Fibroblast of mammary gland (primary cell): ENCODE measurements around the gene ATP1B1.

Source experiments
- DNase-seq: peaks from one replicate; pipeline ENCODE4 v3.0.0-alpha.2; 2010; ENCODE audit warnings: low read depth
- H3K4me3 ChIP-seq: 2 replicates; pipeline ENCODE4 v1.5.1; 2011; ENCODE audit warnings: low read depth, mild to moderate bottlenecking, low read length, moderate library complexity; ENCODE audit not compliant: control insufficient read depth
- TF ChIP-seq, protein P1 (sequence below): conservative IDR thresholded peaks from 2 replicates; pipeline ENCODE4 v1.5.1; 2011; ENCODE audit warnings: low read depth, low read length, inconsistent platforms; ENCODE audit not compliant: control insufficient read depth, insufficient read depth

ATP1B1 gene

DNA sequence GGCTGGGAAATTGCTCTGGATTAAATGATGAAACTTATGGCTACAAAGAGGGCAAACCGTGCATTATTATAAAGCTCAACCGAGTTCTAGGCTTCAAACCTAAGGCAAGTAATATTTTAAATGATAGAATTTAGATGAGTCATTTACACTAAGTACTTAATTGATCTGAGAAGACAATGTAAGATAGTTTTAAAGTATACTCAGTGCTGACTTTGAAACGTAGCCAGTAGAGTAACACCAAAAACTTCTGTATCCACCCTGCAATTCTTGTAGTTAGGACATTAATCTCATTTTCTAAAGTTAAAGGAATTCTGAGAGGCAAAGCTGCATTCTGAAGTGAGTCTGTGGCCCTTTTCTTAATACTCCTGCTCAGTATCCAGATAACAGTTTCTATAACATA is 20.8 kb downstream of the ATP1B1 start:
- TF ChIP-seq, protein P1, sequence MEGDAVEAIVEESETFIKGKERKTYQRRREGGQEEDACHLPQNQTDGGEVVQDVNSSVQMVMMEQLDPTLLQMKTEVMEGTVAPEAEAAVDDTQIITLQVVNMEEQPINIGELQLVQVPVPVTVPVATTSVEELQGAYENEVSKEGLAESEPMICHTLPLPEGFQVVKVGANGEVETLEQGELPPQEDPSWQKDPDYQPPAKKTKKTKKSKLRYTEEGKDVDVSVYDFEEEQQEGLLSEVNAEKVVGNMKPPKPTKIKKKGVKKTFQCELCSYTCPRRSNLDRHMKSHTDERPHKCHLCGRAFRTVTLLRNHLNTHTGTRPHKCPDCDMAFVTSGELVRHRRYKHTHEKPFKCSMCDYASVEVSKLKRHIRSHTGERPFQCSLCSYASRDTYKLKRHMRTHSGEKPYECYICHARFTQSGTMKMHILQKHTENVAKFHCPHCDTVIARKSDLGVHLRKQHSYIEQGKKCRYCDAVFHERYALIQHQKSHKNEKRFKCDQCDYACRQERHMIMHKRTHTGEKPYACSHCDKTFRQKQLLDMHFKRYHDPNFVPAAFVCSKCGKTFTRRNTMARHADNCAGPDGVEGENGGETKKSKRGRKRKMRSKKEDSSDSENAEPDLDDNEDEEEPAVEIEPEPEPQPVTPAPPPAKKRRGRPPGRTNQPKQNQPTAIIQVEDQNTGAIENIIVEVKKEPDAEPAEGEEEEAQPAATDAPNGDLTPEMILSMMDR: no peak
- no peak overlapping the region for H3K4me3 ChIP-seq
- no peak for DNase-seq

DNA sequence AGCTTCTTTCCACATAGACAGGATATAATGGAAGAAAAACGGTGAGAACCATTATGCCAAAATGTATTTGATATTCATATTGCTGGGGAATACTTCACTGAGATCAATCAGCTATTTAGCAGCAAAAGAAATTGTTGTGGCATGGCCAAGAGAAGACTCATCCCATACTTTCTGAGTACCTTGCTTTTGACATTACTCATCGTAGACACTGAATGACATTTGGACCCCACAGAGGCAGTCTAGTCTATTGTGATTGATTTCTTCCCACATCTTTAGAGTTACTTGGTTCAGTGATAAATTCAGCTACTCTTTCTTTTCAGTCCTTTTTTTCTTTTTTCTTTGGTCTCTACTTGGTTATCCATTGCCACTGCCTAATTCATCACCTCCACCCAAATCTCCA is 22.1 kb downstream of the ATP1B1 start:
- TF ChIP-seq, protein P1: no peak
- H3K4me3 ChIP-seq: no peak overlapping the region
- no peak for DNase-seq

DNA sequence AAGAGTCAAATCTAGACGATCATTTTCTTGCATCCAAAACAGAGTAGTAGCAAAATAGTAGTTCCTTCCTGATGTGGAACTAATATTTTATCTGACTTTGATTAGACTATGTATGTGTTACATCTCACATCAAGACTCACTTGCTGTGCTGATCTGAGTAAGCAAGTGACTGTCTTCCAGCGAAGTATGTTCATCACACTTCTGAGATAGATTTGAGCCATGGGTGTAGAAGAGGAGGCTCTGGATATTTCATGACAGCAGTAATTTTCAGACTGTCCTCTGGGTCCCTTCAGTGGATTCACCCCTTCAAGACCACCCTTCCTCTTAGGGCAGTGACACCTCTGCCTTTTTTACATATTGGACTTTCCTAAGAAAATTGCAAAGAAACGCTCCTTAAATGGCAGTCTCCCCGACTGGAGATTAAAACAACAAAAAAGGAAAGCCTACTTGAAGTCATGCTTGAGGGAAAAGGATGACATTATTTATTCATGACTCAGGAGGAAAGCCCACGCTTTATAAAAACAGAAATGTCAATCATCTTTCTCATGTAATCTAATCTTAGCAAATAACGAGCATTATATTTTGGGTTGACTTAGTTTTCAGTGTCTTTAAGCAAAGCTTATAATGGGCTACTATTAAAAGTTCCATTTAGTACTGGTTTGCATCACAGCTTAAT is 22.8 kb downstream of the ATP1B1 start:
- TF ChIP-seq, protein P1: no peak
- no peak for DNase-seq
- no peak overlapping the region for H3K4me3 ChIP-seq

DNA sequence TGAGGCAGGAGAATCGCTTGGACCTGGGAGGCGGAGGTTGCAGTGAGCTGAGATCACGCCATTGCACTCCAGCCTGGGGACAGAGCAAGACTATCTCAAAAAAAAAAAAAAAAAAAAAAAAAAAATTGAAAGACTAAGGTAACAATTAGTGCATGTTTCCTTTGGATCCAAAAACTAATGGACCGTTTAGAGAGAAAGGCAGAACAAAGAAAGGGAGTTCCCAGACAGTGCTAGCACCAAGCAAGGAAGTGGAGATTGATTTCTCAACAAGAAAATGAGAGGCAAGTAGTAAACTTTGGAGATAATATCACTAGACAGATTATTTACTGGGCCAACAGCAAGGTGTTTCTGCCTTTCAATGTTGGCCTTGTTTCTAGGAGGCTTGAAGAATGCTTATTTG is 24.2 kb downstream of the ATP1B1 start:
- TF ChIP-seq, protein P1: no peak
- H3K4me3 ChIP-seq: no peak overlapping the region
- no peak for DNase-seq

DNA sequence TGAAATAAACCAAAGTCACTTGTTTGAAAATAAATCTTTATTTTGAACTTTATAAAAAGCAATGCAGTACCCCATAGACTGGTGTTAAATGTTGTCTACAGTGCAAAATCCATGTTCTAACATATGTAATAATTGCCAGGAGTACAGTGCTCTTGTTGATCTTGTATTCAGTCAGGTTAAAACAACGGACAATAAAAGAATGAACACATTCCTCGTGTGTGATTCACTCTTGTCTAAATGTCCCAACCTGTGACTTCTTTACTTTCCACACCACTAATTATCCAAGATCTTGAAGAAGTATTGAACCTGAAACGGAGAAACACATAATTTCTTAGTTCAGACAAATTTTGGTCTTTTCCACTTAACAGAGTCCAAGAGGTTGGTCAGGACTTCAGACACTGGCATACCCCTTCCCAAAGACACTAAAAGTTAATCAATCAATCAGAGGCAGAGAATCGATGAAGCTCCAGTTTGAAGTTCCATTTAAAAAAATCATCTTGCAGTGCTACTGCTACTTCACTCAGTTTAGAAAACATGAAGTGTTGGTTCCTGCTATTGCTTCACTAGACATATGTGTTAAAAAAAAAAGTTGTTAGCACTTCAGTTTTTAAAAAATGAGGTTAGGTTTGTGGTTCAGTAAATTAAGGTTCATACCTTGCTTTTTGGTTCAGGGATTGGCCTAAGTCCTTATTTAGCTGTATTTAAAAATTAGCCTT is 26.2 kb downstream of the ATP1B1 start:
- no peak overlapping the region for H3K4me3 ChIP-seq
- TF ChIP-seq, protein P1: no peak
- no peak for DNase-seq

DNA sequence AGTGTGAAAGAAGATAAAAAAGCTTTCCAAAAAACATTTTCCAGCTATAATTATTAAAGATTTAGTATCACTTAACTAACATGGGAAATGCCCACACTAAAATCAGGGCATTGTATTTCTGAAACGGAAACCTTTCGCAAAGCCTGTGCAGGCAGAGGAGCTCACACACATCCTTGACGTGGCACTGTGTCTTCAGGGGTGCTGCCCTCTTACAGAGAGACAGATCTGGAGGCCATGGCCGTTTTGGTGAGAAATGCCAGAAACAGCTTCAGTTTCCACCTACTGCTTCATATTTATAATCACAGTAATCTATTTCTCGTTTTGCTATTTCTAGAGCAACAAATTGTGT is 26.7 kb downstream of the ATP1B1 start:
- DNase-seq: no peak
- TF ChIP-seq, protein P1: no peak
- H3K4me3 ChIP-seq: no peak overlapping the region
